ENCODE measurements around the gene GFM1.
"Not testable (repeated sequence)": the region's sequence is repeated elsewhere in the genome, so short reads cannot be mapped to it uniquely, and the experiment has no call there.

DNA sequence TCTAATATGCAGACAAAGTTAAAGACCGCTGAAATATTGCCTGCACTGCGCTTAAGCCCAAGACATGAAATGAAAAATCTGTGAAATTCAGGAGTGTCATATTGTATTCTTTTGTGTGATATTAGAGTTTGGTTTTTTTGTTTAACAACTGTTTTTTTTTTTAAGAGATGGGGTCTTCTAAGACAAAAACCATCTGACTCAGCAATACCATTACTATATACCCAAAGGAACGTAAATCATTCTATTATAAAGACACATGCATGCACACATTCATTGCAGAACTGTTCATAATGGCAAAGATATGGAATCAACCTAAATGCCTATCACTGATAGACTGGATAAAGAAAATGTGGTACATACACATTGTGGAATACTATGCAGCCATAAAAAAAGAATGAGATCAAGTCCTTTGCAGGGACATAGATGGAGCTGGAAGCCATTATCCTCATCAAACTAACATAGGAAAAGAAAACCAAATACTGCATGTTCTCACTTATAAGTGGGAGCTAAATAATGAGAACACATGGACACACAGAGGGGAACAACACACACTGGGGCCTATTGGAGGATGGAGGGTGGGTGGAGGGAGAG, 49.6 kb downstream of the GFM1 start:
- TF ChIP-seq, protein P1, sequence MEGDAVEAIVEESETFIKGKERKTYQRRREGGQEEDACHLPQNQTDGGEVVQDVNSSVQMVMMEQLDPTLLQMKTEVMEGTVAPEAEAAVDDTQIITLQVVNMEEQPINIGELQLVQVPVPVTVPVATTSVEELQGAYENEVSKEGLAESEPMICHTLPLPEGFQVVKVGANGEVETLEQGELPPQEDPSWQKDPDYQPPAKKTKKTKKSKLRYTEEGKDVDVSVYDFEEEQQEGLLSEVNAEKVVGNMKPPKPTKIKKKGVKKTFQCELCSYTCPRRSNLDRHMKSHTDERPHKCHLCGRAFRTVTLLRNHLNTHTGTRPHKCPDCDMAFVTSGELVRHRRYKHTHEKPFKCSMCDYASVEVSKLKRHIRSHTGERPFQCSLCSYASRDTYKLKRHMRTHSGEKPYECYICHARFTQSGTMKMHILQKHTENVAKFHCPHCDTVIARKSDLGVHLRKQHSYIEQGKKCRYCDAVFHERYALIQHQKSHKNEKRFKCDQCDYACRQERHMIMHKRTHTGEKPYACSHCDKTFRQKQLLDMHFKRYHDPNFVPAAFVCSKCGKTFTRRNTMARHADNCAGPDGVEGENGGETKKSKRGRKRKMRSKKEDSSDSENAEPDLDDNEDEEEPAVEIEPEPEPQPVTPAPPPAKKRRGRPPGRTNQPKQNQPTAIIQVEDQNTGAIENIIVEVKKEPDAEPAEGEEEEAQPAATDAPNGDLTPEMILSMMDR (IDR thresholded peaks at IDR 0.05), result not testable (repeated sequence)
- not testable (repeated sequence) for TF ChIP-seq EZH2 (IDR thresholded peaks at IDR 0.05)
